DMS153 treated with DMSO at 0.1 percent for 48 hours (cell line): ENCODE measurements around the gene FOXP1.

Experiments
- DNase-seq: peaks from one replicate; lab custom pipeline; 2025; ENCODE audit not compliant: unreplicated experiment; lab: John Stamatoyannopoulos, UW

FOXP1 gene

DNA sequence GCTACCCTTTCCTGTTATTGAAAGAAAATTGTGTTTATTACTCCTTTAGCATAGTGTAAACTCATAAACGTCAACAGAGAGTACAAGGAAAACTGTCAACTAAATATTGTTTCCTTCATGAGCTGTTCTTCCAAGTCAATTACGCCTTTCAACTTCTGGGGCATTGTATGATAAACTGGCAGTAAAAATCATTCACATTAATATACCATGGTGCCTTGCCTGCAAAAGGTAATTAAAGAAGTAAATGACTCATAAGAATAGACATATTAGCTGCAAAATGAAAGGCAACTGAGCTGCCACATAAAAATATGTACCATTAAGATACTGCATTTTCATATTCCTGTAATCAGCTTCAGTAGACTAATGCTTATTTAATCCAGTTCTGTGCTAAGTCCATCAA lies 447.3 kb downstream of the FOXP1 start:
- DNase-seq, result no peak

DNA sequence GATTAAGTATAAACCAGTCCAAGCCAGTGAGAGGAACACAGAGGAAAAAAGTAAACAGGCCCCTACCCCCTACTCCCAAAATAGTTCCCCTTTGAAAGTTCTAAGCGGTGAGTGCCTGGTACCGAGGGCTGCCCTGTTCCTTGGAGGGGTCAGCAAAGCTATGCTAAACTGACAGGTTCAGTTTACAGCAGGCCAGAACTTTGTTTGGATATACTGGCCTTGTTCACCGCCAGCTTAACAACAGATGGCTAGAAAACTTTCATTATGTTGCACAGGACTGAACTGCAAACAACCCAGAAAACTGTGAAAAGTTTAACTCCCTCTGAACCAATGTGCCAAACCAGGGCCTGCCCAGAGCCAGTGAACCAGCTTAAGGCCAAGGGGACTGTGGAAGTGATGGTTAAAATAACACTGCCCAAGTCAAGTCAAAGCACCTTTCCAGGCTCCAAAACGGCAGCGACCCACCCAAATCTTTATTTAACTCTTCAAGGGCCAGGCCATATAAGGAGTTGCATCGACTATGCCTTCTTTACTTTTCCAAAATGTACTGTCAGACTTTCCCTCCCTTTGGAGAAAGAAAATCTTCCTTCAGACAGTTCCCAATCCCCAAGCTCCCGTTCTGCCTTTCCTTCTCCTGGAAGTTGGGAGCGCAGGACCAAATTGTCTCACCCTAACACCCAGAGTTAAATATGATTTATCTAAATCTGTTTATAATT lies 448.0 kb downstream of the FOXP1 start:
- no peak for DNase-seq

DNA sequence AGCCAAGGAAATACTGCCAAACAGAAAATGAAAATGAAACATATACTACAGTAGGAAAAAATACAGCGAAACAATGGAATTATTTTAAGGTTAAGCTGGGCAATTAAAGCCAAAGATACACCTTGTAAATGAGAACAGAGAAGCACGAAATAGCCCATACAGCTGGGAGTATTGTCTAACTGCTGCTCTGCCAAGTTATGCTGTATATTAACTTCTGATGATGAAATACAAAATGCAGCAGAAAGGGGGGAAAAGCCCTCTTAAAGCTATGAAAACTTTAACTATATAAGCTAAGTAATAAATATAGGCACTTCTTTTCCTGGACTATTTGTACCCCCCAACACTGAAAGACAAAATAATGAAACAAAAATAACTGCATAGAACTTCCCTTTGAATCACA lies 449.0 kb downstream of the FOXP1 start:
- DNase-seq, result no peak

DNA sequence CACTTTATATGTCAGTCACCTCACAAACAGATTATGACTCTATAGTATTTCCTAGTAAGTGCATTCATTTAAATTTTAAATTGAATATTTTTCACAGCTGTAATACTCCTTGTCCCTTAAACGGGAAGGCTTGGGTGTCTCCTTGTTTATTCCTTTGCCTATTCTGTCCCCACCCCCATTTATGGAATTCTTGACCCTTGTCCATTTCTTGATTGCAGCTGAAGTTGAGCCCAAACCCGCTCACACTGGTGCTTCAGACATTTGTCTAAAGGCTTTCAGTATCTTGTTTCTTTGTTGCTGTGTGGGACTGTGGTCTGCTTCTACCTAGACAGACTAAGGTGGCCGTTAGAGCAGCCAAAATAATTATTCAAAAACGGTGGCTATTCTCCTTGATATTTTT lies 449.7 kb downstream of the FOXP1 start:
- DNase-seq, result no peak

DNA sequence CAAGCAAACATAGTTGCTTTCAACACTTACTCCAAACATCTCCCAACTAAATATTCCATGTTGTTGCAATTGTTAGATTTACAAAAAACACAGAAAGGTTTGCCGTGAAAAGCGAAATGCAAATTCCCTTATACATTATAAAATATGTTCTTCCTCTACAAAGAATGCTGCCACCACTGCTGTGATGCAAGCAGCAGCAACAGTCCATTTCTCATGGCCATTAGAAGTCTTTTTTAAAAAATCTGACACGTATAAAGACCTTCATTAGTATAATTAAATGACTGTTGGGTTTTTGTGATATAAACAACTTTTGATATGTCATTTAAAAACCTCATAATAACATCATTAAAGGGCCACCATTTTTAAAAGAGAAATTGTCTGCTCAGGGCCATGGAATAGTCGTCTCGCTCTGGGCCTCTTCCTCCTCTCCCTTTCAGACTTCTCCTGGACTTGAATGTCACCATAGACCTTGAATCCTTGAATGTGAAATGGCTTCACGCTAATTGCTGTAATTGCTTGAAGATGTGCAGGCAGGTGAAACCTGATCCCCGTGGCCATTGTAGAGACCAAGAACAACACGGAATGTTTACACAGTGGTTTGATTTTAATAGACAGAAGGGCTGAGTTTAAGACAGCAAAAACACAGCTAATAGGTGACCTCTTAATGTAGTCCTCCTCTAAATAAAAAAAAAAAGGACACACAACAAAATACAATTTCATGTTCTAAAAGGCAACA lies 450.4 kb downstream of the FOXP1 start:
- DNase-seq, result no peak

DNA sequence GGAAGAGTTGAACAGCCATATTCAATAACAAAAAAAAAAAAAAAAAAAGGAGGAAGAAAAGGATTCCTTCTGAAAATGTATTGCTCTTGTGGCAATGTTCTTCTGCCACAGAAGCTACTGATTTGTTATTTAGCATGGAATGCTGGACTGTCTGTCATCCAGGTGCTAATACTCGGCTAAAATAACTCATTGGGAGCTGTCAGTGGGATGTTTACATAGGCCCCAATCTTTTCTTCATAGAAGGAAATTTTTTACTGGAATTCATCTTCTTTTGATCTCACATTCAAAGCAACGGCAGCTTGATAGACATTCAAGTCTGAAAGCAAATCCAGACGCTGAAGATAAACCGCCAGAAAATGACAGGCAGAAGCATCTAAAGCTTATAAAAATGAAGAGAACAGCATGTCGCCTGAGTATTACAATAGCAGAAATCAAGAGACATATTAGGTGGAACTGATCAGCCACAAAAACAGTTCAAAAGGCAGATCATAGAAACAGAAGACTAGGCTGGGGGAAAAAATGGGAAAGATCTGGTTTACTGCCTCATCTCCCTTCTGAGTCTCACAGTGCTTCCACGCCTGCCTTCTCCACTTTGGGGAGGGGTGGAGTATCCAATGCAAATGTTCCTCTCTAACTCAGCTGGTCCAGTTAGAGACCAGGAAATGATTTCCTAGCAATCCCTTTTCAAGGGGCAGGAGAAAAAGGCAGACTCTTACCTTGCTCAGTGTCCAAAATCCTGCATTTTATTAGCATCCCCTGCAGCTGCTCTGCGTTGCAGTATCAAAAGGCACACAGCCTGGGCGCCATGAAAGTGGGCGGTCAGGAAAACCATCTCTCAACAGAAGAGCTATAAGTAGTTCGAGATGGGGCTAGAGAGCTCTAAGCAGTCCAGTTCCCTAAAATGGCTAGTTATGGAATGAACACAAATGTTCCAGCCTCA lies 451.9 kb downstream of the FOXP1 start:
- DNase-seq, result no peak

DNA sequence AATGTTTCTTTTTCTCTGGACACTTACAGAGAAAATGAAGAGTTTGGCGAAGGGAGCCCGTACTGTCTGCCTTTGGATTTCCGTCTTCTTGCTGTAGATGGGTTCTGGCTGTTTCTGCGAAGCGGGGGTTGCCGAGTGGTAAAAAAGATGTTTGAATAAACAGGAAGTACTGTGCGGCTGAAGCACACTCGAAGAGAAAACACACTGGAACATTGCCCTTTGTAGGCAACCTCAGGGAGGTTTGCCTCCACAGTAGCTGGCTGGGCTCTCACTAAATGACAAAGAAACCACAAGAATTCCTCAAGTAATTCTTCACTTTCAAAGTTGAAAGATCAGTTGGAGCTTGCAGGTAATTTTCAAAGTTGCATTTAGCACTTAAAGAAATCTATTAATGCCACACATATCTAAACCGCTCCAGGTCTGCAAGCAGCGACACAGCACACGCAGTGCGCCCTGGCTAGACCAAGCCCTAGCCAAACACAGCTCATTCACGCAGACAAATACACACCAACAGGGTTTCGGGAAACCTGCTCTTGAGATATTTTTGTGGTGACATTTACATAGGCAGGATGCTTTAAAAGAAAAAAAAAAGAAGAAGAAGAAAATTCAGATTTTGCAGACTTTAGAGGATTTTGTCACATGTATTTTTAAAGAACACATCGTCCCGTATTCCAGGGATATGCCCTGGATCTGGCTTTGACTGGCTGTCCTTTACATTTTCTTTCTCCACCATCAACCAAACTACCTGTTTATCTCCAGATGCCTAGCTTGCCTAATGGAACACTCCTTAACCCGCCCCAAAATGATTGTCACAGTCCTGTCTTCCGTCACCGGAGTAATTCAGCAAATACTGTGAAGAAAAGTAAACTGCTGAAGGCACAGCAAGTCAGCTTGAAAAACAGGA lies 452.8 kb downstream of the FOXP1 start:
- DNase-seq, result peak; percentile 54

DNA sequence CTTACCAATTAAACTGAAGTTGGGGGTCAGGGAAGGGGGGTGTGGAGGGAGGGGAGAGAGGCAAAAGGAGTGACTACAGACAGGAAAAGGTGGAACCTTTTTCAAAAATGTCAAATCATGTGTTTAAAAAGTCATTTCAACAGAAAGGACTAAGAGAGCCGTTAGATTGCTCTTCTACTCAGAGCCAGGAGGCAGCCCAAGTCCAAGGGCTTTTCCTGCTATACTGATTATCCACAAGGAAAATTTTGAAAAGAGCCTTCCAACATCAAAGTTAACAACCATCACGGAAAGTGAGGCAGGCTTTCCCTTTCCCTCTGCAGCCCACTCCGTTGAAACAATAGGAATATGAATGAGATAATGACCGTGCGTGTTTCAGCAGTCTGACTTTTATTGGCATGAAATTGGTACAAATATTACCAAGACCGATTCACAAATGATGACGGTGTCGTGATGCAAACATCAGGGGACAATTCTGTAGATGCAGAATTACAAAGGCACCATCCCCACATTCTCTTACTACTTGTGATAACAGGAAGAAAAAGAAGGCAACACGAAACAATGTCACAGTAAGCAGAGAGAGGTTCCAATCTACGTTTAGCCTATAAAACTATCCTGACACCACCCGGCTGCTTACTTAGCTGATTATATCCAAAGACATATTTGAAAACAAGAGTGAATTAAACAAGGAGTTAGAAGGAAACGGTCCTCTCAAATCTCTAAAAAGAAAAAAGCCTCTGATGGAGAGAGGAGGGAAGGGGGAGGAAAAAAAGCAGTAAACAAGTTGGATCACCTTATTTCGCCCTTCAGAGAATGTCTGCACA lies 453.7 kb downstream of the FOXP1 start:
- no peak for DNase-seq

DNA sequence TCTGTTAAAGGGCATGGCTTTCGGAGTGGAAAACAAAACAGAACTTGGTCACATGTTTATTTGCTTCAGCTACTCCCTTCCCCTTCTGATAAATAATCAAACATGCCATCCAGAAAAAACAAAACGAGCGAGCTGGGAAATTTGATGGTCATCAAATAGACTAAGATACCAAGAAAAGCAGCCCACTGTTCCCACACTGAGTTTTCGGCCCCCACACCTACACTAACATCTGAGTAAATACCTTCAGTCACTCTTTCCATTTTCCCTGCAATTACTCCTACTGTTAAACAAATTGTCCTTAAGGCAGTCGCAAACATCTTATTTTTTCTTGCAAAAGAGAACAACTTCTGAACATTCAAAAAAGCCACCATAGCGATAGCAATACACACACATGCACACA lies 454.6 kb downstream of the FOXP1 start:
- DNase-seq, result no peak

DNA sequence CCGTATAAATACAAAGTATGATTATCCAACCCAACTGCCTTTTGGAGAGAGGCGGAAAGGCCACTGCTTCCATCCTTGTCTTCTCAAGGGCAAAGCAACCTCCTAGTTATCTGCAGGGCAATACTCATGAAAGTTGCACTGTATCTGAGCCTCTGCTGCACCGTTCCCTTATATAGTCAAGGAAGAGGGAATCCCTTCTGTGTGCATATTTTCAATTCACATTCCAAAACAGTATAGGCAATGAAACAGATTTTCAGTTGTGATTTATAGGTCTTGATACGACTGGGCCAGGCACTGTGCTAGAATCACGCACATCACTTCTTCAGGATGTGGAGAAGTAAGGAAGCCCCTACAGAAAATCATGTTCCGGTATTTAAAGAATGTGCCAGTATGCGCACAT lies 455.7 kb downstream of the FOXP1 start:
- no peak for DNase-seq

DNA sequence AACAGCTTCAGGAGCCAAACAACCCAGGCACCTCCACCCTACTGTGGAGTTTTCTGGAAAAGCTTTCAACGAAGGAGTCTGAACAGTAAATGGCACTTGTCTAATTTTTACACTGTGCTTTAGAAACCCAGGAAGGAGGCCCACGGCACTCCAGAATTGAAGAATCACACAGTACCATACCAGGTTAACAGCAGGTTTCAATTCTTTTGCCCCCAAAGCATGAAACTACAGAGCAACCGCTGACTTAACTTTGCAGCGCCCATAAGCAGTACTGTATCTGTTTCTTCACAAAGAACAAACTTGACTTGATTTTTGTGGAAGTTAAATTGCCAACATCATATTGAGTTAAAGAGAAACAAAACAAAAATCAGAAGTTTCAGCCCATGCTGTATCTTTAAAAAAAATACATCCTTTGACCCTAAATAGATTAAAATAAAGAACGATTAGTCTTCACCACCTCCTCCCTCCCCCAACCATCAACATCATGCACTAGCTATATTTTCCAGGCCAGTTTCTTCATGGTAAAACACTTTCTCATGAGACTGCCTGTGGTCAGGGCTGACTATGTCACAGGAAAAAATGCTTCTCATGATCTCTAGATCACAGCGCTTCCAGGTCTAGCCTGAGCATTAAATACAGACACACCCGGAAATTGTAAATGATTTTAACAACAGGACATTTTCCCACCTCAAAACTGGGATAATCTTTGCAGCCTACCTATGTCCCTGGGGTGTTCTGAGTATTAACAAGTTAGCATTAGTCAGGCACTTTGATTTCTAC lies 456.3 kb downstream of the FOXP1 start:
- no peak for DNase-seq

DNA sequence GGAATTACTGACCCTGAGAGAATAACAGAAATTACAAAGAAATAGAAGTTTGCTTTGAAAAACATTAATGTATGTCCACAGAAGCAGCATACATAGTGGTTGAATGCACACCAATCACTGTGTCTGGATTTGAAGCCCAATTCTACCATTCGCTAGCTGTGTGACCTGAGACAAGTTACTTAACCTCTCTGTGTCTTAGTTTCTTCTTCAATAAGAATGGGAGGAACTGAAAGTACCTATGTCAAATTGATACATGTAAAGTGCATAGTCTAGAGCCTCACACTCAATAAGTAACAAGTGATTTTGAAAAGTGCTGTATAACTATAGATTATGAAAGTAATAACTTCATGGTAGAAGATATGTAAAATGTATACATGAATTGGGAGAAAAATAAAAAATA lies 457.8 kb downstream of the FOXP1 start:
- no peak for DNase-seq

DNA sequence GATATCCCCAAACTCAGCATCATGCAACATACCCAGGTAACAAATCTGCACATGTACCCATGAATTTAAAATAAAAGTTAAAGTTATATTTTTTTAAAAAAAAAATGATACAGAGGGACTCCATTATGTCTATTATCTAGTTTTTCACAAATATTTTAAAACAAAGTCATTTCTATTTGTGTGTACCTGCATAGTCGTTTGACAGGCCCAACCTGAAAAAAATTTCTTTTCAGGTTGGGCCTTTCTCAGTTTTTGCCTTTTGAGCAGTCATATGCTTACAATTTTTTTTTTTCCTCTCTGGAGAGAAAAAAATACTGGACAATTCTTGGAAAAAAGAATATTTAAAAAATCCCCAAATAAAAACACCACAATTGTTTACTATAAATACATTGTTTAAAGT lies 459.5 kb downstream of the FOXP1 start:
- DNase-seq, result no peak

DNA sequence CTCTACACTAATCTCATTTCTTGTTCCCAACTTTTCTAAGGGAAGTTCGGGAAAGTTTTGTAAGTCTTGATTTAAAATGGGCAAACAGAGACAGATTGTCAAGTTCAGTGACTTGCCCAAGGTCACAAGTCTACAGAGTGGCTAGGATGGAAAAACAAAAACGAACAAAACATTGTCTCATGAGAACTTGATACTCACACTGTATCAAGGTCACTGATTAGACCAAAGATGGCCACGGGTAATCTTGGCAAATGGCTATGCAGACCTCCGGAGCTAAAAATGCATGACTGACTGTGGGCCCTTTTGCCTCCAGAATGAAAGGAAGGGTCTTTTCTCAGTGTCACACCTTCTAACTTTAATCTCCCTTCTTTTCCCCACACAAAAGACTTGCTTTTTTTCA lies 460.9 kb downstream of the FOXP1 start:
- DNase-seq, result no peak

DNA sequence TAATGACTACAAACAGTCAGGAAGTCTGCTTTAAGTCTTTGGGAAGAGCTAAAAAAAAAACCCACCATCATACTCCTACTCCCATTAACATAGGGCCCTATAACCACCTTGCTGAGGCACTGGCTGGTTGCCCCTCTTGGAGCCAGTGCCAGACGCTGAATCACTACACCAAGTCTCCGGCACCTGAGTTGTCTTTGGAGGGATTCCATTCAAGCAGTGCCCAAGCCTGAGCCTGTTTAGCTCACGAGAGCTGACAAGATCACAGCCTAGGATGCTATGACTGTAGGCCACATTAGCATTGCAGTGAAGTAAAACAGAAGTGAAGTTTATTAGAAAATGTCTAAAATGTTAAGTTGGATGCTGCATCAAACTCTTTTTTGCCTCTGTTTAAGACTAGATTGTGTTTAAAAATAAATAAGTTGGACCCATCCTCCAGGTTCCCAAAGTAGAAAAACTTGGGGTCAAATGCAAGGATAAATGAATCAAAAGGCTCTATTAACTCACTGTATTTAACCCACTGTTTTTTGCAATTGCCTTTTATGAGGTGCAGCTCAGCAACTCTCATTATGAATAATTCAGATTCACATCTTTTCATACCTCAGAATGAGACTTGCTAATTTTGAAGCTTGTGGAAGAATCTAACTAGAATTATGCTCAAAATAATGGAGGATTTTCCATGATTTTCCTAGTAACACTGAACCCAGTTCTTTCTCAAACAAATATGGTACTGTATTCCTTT lies 461.9 kb downstream of the FOXP1 start:
- DNase-seq, result no peak

DNA sequence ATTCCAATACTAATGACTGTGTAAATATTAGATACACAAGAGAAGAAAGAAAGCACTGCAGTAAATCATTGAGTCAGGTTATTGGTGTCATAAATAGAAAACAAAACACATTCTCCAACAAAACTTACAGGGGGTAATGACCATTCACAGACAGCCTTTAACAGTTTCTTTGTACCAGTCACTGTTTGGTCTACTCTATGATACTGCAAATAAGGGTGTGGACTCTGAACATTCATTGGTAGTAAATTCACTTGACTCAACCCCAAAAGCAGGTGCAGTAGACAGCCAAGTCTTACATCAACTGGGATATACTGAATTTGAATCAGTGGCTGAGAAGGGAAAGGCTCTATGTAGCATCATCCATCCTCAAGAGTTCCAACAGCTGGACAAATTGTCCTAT lies 463.5 kb downstream of the FOXP1 start:
- no peak for DNase-seq

DNA sequence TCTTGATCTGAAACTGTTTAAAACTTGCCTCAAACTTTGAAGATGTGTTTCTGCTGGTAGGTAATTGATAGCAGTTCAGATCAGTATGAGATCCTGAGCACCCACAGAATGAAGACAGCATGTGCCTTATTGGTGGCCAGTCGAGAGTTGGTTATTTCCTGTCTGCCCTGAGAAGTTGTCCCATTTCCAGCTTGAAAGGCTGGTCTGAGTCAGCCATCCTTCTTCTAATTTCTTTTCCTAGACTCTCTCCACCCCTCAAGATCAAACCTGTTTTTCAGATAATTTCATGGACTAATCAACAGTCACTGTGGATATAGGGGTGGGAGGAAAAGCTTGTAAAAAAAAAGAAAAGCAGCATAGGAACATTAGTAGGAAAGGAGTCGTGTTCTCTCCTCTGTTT lies 464.4 kb downstream of the FOXP1 start:
- DNase-seq, result no peak

DNA sequence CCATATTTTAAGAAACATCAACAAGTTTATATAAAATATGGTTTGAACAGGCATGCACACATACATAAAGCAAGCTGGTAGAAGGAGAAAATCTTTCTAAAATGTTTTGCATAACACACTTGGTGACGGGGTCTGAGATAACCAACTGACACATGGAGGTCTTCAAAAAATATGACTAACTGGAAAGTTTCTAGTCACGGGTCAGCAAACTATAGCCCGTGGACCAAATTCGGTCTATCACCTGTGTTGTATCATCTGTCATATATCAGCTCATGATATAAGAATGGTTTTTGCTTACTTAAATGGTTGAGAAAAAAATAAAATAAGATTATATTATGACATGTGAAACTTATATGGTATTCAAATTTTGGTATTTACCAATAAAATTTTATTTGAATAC lies 465.1 kb downstream of the FOXP1 start:
- DNase-seq, result no peak
